ENCODE results near the gene SMYD3.

SMYD3 gene

GRCh38 chr1:246515390-246516005, 8.4 kb upstream of the SMYD3 start:
- DNase-seq (ENCODE audit: low read depth in 2 of 2): no peak

- DNase-seq (ENCODE audit: low read depth in 2 of 2): no peak
Measured at GRCh38 chr1:246513619-246514343, 6.7 kb upstream of the SMYD3 start.

GRCh38 chr1:246513041-246513440, 6.0 kb upstream of the SMYD3 start:
- no peak for DNase-seq (ENCODE audit: low read depth in 2 of 2)

GRCh38 chr1:246512635-246513034, 5.6 kb upstream of the SMYD3 start:
- no peak for DNase-seq (ENCODE audit: low read depth in 2 of 2)

GRCh38 chr1:246512230-246512629, 5.2 kb upstream of the SMYD3 start:
- DNase-seq (ENCODE audit: low read depth in 2 of 2): no peak

GRCh38 chr1:246511203-246511602, 4.1 kb upstream of the SMYD3 start:
- DNase-seq (ENCODE audit: low read depth in 2 of 2): no peak

- DNase-seq (ENCODE audit: low read depth in 2 of 2): no peak
Measured at GRCh38 chr1:246510147-246511030, 3.3 kb upstream of the SMYD3 start.

- no peak for DNase-seq (ENCODE audit: low read depth in 2 of 2)
Measured at GRCh38 chr1:246508897-246509688, 2.0 kb upstream of the SMYD3 start.

- no peak for DNase-seq (ENCODE audit: low read depth in 2 of 2)
Measured at GRCh38 chr1:246506367-246506673, 759 bp downstream of the SMYD3 start.

GRCh38 chr1:246503341-246503740, 3.7 kb downstream of the SMYD3 start:
- DNase-seq (ENCODE audit: low read depth in 2 of 2): no peak

GRCh38 chr1:246497331-246497915, 9.7 kb downstream of the SMYD3 start:
- no peak for DNase-seq (ENCODE audit: low read depth in 2 of 2)

- peak in 1 of 2 donors; percentile 14 for DNase-seq (ENCODE audit: low read depth in 2 of 2)
Measured at GRCh38 chr1:246492611-246493245, 14.4 kb downstream of the SMYD3 start.

- DNase-seq (ENCODE audit: low read depth in 2 of 2): no peak
Measured at GRCh38 chr1:246491551-246492053, 15.5 kb downstream of the SMYD3 start.

- DNase-seq (ENCODE audit: low read depth in 2 of 2): no peak
Measured at GRCh38 chr1:246488674-246489073, 18.4 kb downstream of the SMYD3 start.

GRCh38 chr1:246483569-246483933, 23.5 kb downstream of the SMYD3 start:
- DNase-seq (ENCODE audit: low read depth in 2 of 2): no peak

GRCh38 chr1:246482805-246483568, 24.1 kb downstream of the SMYD3 start:
- DNase-seq (ENCODE audit: low read depth in 2 of 2): no peak

GRCh38 chr1:246479061-246479460, 28.0 kb downstream of the SMYD3 start:
- DNase-seq (ENCODE audit: low read depth in 2 of 2): no peak

GRCh38 chr1:246477634-246478033, 29.4 kb downstream of the SMYD3 start:
- DNase-seq (ENCODE audit: low read depth in 2 of 2): no peak

- DNase-seq (ENCODE audit: low read depth in 2 of 2): no peak
Measured at GRCh38 chr1:246476771-246477170, 30.3 kb downstream of the SMYD3 start.

- DNase-seq (ENCODE audit: low read depth in 2 of 2): no peak
Measured at GRCh38 chr1:246471688-246472087, 35.4 kb downstream of the SMYD3 start.

Data from stimulated activated CD8-positive, alpha-beta memory T cell treated with anti-CD3 and anti-CD28 coated beads, Interleukin-2, amount 100 ng/mL, for 48 hours (primary cell).